EL (cell line): Measurements from ENCODE around the gene GYS2.

ENCODE experiments used
- DNase-seq: peaks from one replicate; pipeline ENCODE4 v3.0.0-alpha.2; 2016

GYS2 gene

DNA sequence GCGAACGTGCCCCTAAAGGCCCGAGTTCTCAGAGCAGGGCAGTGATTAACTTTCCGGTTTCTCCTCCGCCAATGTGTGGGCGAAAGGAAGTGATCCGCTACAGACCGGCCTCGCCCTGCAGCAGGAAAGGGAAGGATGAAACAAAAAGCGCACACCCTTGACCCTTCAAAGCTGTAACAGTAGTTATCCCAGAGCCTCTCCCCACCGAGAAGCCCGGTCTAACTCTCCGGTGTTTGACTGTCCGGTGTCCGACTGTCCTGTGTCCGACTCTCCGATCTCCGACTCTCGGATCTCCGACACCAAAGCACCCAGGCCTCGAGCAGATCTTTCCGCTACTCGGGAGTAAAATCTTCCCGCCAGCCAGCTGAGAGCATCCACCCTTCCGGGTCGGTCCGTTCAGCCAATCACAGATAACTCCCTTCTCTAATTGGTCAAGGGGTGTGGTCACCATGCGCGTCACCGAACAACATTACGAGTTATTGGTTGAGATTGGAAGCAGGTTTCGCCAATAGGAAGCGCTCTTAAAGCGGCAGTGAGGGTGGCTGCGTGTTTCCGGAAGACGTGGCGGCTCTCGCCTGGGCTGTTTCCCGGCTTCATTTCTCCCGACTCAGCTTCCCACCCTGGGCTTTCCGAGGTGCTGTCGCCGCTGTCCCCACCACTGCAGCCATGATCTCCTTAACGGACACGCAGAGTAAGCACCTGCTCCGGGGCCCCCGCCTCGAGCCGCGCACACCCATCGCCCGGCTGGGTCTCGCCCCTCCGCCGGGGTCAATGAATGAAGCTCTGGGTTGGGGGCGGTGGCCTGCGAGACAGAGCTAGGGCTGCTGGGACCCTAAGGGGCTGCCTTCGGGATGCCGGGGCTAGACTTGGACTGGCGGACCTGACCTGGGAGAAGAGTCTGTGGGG is 103.1 kb downstream of the GYS2 start, which contains the start of the genes GOLT1B and RECQL:
GOLT1B (plus strand) TSS at position 532 of the 906 bp plus-strand sequence; CDS start at position 667, 135 bp downstream.
RECQL (minus strand) TSS at position 378 of the 906 bp plus-strand sequence. CDS start 2,065 bp downstream, outside the sequence.
- peak; percentile 98 for DNase-seq

DNA sequence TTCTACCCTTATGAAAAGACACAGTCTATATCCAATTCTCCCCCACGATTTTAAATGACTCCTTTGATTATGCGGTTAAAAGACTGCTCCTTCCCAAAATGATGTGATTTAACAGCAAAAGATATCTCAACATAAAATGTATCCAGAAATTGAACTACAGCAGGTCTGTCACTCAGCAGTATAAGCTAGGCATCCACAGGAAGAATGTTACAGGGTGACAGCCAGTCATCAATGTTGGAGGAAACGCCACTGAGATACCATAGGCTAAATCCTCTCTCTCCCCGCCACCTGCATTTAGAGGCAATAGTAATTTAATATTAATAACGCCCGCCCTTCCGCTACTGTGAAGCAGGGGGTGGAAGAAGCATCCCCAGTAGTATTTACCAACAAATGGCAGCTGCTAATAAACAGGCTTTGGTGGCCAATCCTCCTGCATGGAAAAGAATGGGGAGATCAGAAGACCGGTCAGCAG is 103.8 kb downstream of the GYS2 start:
- DNase-seq: no peak

DNA sequence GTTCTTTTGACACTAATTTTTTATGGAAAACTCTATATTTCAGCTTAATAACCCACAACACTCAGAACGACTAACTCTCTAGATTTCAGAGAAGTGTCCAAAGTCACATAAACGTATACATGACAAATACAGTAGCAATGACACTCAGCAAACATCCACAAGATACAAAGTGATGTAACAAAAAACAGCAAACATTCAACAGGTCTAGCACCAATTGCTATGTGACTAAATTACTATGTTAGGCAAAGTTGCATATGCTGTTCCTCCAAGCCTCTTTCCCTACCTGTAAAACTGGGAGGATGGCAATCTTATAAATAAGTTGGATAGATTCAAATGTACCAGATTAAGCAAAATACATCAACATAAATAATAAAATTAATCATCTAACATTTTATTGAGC is 104.9 kb downstream of the GYS2 start:
- DNase-seq: no peak
